ENCODE data around the gene PLEKHN1.

- TF ChIP-seq EZH2phosphoT487 (IDR thresholded peaks at IDR 0.05; ENCODE audit: insufficient read depth, low read depth) (no peak), EZH2 (IDR thresholded peaks at IDR 0.05; ENCODE audit: insufficient read depth, poor library complexity, severe bottlenecking) (no peak)
Observed at GRCh38 chr1:927748-928147, 38.5 kb upstream of the PLEKHN1 start.
